Measurements from ENCODE around the gene CUX1.

Gene CUX1

DNA sequence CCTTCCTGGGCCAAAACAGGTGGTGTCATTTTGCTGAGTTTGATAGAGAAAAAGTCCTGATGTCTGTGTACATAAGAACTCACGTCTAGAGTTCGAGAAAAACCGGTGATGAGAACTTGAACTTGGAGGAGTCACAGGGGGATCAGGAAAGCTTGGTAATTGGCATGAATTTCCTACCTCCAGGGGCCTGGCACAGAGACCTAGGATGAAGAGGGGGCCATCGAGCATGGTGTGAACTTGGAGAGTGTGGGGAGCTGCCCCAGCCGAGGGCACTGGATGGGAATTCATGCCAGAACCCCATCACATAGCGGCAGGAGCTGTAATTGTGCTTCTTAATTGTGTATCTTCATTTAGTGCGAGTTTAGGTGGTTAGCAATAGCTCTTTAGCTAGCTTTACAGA is 82.2 kb downstream of the CUX1 start:
- no peak for DNase-seq

DNA sequence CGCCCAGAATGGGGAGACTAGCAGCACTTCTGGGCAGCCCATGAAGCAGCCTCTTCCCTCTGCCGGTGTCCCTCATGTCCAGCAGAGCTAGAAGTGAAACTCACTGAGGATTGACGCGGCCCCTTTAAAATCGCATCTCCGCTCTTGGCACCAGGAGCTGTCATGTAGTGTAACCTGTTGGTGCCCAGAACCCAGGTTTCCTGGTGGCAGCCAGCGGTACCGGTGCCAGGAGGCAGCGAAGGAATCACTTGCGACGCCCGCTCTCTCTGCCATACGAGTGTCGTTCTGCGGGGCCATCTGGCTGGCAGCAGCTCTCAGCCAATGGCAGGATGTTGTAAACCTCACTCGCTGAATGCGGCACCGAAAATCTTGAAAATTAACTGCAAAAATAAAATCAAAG is 82.7 kb downstream of the CUX1 start:
- no peak for DNase-seq

DNA sequence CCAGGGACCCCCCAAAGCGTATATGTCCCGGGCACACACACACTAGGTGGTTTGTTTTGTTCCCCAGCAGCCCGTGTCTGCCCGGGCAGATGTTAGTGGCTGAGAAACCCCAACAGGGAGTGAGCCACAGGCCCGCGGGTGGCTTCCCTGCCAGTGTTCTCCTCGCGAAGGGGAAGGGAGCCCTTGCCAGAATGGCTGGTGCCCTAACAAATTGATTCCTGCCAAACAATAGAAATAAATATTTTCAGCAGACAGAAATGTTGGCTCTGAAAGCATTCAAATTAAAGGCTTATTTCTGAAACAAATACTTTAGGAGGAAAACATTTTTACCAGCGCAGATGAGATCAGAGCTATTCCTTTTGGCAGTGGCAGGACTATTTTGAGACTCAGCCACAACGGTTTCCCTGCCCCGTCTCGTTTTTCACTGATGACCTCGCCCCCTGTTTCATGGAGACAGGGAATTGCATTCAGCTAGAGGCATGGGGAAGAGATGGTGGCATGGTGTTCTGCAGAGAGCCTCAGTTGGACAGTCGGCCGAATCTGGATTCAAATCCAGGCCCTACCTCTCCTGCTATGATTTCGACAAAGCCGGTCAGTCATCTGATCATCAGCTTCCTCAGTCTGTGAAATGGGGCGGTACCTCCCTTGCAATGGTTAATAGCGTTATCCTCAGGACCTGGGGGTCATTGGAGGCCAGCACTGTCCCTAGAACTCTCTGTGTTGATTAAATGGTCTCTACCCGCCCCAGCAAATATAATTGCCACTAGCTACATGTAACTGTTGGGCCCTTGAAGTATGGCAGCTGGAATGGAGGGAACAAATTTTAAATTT is 84.5 kb downstream of the CUX1 start:
- no peak for DNase-seq

DNA sequence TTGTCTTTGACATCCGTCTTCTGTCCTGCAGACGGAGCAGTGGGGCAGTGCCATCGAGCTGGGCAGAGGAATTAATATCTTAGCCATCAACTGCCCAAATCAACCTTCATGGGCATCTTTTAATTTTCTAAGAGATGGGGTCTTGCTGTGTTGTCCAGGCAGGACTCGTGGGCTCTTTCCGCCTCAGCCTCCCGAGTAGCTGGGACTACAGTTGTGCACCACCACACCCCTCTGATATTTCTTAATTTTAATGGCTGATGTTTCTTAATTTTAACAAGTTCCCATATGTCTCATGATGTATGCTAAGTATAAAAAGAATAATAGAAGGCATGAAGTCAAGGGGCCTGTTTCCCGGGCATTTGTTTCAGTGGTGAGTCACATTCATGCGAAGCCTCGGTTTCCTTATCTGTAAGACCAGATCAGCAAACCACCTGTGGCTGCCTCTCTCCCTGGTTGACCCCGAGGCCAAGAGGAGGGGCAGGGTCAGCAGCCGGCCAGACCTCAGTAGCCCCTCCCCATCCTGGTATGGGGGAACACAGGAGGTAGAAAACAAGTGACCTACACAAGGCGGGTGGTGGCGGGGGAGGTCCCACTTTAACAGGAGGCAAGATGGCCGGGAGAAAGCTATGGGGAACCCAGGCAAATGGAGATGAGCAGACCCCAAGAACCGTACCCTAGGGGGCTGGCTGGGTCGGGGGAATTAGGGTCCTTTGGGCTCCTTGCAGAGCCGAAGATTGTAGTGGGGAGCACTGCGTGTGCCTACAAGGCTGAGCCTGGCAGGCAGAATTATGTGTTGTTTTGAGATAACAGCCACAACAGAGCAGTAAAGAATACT is 85.5 kb downstream of the CUX1 start:
- DNase-seq: no peak

DNA sequence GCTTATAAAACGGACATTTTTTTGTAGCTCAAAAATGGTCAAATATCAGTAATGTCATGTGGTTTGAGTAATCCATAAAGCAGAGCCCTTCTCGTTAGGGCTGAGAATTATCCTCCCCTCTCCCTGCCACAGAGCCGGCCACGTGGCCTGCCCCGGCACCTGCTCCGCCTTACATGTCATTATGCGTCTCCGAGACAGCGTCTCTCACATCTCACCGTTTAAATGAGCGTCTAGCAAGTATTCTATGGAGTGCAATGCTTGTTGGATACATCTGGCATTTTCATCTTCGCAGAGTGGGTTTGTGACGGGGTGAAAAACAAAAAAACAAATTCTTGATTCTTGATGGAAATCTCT is 86.1 kb downstream of the CUX1 start:
- DNase-seq: no peak

DNA sequence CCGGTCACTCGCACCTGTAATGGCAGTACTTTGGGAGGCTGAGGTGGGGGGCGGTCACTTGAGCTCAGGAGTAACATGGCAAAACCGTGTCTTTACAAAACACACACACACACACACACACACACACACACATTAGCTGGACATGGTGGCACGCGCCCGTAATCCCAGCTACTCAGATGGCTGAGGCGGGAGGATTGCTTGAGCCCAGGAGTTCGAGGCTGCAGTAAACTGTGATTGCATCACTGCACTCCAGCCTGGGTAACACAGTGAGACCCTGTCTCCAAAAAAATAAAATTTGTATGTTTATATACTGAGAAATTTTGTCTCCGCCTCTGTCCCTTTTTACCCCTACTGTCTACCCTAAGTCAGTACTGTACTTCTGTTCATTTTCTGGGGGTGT is 86.6 kb downstream of the CUX1 start:
- no peak for DNase-seq

DNA sequence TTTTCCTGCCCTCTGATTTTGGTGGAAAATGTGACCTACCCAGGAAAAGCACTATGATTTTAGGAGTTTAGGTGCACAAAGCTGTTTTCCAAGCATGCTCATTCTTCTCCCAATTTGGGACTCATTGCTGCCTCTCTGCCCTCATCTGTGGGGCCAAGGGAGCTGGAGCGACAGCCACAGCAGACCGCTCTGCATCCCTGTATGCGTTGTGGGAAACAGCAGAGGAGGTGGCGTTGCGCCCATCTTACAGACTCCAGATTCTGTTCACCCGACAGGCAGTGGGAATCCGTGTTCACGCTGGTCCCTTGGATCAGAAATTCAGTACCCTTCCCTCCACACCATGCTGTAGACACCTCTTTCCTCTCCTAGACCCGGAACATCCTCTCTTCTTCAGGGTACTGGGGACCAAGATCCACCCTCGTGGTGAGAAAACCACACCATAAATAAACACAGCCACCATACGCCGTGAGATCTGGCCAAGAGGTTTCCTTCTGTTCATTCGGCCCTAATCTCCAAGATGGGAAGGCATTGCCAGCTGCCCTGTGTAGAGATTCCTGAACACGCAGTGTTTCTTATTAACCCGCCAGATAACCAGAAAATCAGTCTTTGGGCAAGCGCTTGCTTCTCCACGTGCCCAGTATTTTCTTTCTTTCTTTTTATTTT is 87.9 kb downstream of the CUX1 start:
- DNase-seq: no peak

DNA sequence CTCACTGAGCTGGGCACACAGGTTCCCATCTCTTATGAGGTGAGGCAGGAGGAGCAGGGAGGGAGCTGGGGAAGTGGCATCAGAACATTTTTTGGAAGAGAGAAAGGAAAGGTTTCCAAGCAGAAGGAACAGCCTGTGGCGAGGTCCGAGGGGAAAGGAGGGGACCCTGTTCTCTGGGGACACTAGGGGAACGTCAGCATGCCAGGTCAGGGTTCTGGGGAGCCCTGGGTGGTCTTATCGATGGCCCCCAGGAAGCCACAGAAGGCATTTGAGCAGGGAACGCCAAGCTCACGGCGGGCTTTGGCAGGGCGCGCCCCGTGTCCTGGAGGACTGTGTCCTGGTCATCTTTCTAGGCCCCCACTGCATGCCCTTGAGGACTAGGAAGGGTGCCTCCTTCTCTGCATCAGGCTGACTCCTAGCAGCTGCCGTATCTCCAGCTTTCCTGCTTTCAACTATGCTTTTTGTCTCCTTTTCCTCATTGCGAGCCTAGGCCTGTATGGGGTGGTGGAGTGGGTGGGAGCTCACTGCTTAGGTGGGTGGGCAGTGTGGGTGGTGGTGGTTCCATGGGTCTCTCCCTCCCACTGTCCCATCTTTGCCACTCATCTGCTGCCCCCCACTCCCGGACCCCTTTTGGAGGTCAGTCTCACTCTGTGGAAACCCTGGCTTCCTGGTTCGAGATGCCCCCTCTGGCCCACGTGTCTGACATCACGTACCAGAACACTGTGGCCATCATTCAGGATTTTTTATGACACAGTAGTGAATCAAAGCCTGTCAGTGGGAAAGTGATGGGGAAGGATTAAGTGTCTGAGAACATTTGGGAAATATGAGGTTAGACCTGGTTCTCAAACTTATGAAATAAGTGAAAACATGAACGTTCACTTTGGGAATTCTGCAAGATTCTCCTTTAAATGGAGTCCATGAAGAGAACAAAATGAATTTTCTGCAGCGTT is 89.1 kb downstream of the CUX1 start:
- no peak for DNase-seq

DNA sequence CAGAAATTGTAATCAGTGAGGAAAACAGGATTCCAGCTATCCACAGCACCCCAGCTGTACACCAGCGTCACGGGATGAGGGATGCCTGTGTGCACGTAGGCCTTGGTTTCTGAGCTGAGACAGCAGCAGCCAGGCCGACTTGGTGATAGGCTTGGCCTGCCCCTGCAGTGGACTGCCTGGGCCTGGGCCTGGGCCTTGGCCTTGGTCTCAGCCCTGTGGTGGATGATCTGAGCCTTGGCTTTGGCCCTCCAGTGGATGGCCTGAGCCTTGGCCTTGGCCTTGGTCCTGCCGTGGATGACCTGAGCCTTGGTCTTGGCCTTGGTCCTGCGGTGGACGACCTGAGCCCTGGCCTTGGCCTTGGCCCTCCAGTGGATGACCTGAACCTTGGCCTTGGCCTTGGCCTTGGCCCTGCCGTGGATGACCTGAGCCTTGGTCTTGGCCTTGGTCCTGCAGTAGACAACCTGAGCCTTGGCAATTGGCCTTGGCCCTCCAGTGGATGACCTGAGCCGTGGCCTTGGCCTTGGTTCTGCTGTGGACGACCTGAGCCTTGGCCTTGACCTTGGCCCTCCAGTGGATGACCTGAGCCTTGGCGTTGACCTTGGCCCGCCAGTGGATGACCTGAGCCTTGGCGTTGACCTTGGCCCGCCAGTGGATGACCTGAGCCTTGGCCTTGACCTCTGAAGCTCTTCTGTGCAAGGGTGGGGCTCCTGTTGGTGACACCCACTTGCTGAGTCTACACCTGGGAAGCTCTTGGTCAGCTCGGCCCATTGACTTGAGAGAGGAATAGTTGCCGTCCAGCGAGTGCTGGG is 93.8 kb downstream of the CUX1 start:
- no peak for DNase-seq

DNA sequence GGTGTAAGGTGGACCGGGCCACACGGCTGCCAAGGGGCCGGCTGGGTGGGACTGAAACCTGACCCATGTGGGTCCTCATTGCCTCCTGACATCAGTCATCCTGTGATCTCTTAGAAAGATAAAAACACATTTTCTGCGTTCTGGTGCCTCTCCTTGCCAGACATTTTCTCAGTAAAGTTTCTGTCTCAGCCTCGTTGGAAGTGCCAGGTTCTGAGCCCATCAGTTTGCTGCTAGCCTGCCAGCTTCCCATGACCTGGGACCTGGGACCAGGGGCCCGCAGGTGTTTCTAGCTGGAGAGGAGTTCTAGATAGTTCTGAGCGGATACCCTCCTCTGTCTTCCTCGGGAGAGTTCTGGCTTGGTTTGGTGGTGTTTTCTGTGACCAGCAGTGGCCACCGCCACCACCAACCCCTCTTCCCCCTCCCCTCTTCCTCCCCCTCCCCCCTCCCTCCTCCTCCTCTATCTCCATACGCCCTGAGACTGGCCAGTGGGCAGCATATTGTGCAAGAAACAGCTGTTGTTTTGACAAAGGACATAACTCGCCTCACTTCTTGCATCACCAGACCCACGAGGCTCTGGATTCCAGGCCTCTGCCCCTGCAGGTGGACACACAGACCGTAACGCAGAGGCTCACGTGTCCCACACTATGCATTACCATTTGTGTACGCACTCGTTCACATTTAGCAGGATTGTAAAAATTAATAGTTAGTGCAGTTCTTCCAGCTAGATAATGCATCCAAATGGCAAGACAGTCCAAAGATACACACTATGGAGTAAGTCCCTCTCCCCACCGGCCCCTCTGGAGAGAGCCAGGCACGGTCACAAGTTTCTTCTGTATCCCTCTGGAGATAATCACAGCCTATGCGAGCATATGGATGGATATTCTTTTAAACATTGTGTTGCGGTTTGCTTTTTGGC is 94.6 kb downstream of the CUX1 start:
- DNase-seq: no peak

DNA sequence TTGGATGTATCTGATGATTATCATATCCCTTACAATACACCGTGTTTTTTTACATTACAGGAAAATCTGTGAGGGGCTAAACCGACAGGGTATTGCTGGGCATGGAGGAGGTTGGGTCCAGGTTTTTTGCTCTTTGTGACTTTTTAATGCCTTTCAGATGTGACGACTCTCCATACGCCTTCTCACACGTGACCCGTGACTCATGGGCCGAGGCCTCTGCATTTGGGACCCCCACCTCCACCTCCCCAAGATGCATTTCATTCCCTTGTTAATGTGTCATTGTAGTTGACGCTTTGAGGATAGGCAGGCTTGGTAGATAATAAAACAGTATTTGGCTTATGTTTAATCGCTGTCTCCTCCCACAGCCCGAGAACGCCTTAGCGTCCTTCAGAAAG is 95.3 kb downstream of the CUX1 start:
- DNase-seq: no peak

DNA sequence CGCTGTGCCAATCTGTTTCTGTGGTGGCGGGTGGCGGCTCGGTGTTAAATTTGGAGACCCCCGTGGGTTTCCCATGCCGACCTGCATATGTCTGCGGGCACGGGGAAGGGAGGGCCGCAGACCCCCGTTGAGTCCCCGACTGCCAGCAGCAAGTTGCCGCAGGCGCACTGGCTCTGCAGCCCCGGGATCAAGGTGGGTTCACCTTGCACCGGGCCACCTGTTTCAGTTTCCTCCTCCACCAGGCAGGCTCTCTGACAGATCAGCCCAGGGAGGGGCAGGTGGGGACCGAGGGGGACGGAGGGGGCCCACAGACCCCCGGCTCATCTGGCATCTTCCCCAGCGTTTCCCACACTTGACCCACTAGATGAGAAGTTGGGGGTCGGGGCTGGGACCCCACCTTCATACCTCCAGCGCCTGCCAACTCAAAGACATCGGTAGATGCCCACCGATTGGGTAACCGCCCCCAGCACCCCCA is 95.9 kb downstream of the CUX1 start:
- no peak for DNase-seq

DNA sequence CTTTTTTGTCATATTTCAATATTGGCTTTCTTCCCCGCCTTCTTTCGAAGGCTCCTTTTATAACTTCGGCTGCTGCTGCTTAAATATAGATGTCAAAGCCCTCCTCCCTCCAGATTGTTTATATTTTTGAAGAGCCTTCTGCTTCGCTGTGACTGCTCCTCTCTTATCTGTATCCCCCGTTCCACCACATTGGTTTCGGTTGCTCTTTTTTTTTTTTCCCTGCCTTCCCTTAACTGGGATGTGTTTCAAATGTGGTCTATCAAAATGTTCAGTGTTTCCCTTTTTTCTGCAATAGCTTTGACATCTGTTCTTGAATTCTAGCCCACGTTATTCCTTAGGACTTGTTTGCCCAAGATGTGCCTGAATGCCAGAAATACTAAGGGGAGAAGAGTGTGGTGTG is 96.4 kb downstream of the CUX1 start:
- DNase-seq: no peak

DNA sequence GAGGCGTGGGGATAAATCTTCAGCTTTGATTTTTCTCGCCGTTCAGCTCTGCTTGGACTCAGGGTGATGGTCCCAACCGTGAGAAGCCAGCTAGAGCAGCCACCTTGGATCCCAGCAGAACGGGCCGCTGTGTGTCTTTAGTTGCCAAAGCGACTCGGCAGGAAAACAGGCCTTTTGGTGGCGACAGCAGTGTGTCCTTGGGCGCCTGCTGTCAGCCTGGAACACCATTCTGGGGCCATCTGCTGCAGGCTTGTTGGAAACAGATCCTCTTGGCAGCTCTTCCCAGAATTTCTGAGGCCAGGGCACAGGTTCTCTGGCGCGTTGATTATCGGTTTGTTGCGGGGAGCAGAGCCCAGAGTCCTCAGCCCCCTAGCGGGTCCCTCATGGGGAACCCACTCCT is 97.6 kb downstream of the CUX1 start:
- no peak for DNase-seq

DNA sequence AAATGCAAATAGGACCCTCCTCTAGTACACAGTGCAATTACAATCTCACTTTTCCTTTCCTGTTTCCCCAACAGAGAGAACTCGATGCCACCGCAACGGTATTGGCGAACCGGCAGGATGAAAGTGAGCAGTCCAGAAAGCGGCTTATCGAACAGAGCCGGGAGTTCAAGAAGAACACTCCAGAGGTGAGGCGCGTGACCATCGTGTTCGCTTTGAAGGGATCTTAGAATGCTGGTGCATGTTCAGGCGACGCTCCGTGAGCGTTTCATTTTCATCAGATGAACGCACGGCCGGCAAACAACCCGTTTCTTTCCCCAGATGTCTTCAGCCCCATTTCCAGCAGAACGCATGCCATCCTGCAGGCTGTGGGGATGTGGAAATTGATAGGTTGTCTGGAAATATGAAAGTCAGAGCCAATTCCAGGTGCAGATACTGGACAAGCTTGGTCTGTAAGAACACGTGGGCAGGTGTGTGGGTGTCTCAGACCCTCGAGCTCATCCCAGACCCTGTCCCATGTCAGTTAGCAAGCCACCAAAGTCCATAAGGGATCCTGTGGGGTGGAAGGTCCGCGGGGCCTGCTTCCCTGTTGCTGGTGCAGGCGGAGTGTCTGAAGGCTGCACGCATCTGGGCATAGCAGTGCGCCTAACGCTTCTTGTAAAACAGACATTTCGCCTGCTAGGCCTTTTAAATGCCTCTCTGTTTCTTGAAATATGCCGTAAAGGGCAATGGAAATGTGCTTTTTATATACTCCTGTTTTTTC is 98.8 kb downstream of the CUX1 start:
- no peak for DNase-seq

DNA sequence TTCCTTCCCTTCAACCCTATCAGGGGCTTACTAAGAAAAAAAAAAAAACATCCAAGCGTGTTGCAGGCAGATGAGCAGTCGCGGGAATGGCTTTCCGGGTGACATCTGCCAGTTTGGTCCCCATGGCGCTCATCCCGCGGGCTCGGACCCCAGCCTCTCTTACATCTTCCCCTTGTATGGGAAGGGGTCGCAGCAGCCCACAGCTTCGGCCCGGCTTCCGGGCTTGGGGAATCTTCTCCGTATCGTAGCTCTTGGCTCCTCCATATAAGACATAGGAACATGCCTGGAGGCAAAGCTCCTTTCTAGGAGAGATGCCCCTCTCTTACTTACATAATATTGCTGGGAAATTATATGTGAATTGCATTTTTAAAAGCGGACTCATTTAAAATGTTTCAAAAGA is 99.5 kb downstream of the CUX1 start:
- DNase-seq: no peak

DNA sequence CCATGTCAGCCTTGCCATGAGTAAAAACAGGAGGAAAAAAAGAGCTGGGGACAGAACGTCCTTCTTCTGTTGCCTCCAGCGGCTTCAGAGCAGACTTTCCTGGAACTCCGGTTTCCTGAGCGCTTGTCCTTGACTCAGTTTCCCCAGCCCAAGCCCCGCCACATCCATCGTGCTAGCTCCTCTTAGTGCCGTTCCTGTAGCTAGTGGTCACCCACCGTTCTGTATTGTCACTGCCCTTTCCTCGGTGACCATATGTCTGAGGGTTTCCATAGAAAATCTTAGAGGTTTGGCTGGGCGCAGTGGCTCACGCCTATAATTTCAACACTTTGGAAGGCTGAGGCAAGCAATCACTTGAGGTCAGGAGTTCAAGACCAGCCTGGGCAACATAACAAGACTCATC is 100.1 kb downstream of the CUX1 start:
- no peak for DNase-seq

DNA sequence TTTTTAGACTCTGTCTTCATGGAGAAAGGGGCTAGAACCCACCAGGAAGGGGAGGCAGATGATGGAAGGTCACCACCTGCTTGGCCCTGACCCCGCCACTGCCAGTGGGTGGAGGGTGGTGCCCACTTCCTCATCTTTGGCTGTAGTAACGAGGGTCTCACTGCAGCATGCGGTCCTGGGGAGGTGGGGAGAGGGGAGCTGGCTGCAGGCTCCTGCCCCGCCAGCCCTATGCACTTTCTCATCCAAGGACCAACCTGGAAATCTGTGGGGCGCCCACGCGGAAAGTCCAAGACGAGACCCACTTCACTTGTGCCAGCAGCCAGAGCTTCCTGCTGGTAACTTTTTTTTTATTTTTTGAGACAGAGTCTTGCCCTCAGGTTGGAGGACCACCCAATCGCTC is 101.0 kb downstream of the CUX1 start:
- DNase-seq: no peak

DNA sequence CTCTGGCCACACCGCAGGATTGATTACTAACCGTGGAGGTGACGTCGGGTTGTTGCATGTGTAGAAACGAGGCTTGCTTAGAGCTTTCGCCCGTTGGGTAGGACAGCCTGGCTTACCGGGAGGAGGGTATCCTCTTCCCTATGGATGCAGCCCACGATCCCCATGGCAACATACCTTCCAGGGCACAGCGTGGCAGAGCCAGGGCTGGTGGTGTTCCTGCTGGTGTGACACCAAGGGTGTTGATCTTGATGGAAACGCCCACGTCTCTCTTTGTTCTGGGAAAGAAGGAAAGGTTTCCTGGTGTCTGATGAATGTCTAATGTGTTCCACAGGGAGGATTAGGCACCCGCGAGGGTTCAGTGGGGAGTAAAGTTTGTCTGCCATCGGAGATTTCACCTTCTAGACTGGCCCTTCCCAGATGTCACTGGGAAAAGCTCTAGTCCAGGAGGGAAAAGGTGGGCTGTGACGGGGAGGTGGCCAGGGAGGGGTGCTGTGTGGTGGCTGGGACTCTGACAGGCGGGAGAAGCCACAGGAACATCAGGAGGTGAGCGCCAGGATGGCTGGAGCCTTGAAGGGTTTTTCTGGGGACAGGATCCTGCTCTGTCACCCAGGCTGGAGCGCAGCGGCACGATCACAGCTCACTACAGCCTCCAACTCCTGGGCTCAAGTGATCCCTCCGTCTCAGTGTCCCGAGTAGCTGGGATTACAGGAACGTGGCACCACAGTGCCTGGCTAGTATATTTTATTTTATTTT is 102.1 kb downstream of the CUX1 start:
- no peak for DNase-seq
